Endodermal cell (in vitro differentiated cells): Measurements from ENCODE around the gene PDLIM4. TPM values are rescaled to one million over a fixed set of nuclear protein-coding genes. Genes with fewer than 3 reads are reported as not detected.

Source experiments
- DNase-seq: peaks from one replicate; pipeline ENCODE4 v3.0.0-alpha.2; 2017
- H3K27ac ChIP-seq: 2 replicates; pipeline ENCODE4 v1.5.1; 2013; ENCODE audit warnings: mild to moderate bottlenecking, low read depth, low read length, moderate library complexity
- H3K27me3 ChIP-seq: 2 replicates; pipeline ENCODE4 v1.6.1; 2013; ENCODE audit warnings: mild to moderate bottlenecking, low read length, moderate library complexity; ENCODE audit not compliant: insufficient read depth, control insufficient read depth, poor library complexity, severe bottlenecking
- H3K36me3 ChIP-seq: 2 replicates; pipeline ENCODE4 v1.7.0; 2013; ENCODE audit warnings: mild to moderate bottlenecking, low read length, moderate library complexity; ENCODE audit not compliant: control insufficient read depth, insufficient read depth
- H3K4me1 ChIP-seq: one replicate; pipeline ENCODE4 v1.7.0; 2013; ENCODE audit warnings: low read length; ENCODE audit not compliant: control insufficient read depth, insufficient read depth
- H3K4me3 ChIP-seq: 2 replicates; pipeline ENCODE4 v1.5.1; 2013; ENCODE audit warnings: mild to moderate bottlenecking, low read length, moderate library complexity
- H3K9ac ChIP-seq: 2 replicates; pipeline ENCODE4 v1.6.1; 2013; ENCODE audit warnings: mild to moderate bottlenecking, low read length, moderate library complexity; ENCODE audit not compliant: poor library complexity, severe bottlenecking; ENCODE audit errors: extremely low read depth
- H3K9me3 ChIP-seq: 2 replicates; pipeline ENCODE4 v1.6.1; 2013; ENCODE audit warnings: mild to moderate bottlenecking, low read length, moderate library complexity; ENCODE audit not compliant: control insufficient read depth
- H3K27ac Mint-ChIP-seq: 2 replicates; pipeline ENCODE4 v1.8.0; 2020; ENCODE audit warnings: mixed read lengths
- H3K27me3 Mint-ChIP-seq: 2 replicates; pipeline ENCODE4 v1.8.0; 2021; ENCODE audit warnings: mild to moderate bottlenecking, mixed read lengths; ENCODE audit not compliant: insufficient read depth
- H3K36me3 Mint-ChIP-seq: 2 replicates; pipeline ENCODE4 v1.8.0; 2020; ENCODE audit warnings: low read depth, mixed read lengths
- H3K4me1 Mint-ChIP-seq: 2 replicates; pipeline ENCODE4 v1.8.0; 2020; ENCODE audit warnings: mixed read lengths
- H3K4me3 Mint-ChIP-seq: 2 replicates; pipeline ENCODE4 v1.8.0; 2020; ENCODE audit warnings: mild to moderate bottlenecking, moderate library complexity, mixed read lengths
- H3K9me3 Mint-ChIP-seq: 2 replicates; pipeline ENCODE4 v1.8.0; 2020; ENCODE audit warnings: mild to moderate bottlenecking, mixed read lengths
- WGBS, 2 experiments: methylation state at CpG; one replicate each; pipeline versions ENCODE4 v1.1.5 to v1.1.7; 2013; ENCODE audit warnings: missing lambda C conversion rate in 2 of 2, mixed read lengths in 1 of 2; ENCODE audit not compliant: insufficient coverage in 1 of 2, insufficient read length in 1 of 2; 5-methylcytosine and 5-hydroxymethylcytosine counted together
- total RNA-seq, 2 donors: library from RNA; stranded (reverse); fragmentation: NEBNext Ultra II Directional in 1 of 2; extraction: Animal tissue kit (Norgen Biotek cat#: 25700) in 1 of 2; gene quantifications; 2 replicates in 1 of 2; 3 replicates in 1 of 2; pipeline ENCODE4 v1.2.1, GENCODE V29; 2021
- TF ChIP-seq, protein P1 (sequence below): fragments of 200-600 bp; sonication (generic); conservative IDR thresholded peaks from 2 replicates; pipeline ENCODE4 v1.5.0; 2021; ENCODE audit warnings: antibody characterized with exemption, mild to moderate bottlenecking

PDLIM4 gene
- total RNA-seq, 2 donors from 2014 or later: 9.0 to 11.2 TPM

DNA sequence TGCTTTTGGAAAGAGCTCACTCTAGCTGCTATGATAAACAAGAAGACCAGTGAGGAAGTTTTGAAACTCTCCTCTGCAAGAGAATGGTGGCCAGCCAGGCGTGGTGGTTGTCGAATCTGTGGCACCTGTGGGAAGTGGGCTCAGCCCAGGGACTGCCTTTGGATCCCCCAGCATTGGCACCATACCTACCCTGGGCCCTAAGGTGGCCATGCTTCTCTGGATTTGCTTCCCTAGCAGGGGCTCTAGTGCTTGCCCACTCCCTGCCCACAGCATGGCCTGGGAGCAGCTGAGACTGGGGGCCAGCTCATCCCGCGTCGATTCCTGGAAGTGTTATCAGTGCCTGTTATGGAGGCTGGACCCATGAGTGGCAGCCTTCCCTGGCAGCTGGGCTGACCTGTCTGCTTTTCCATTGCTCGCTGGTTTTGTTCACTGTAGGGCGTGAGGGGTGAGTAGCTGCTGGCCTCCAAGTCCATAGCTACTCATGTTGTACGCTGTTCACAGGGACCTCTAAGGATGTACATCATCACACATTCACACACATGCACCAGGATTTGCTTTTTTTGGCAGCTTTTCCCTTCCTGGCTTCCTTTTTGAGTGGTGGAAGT, 39.0 kb downstream of the PDLIM4 start:
- peaks cover 10% of the 10 kb centered on the region for H3K4me1 Mint-ChIP-seq
- H3K27me3 ChIP-seq: peaks cover 31% of the 10 kb centered on the region
- TF ChIP-seq, protein P1, sequence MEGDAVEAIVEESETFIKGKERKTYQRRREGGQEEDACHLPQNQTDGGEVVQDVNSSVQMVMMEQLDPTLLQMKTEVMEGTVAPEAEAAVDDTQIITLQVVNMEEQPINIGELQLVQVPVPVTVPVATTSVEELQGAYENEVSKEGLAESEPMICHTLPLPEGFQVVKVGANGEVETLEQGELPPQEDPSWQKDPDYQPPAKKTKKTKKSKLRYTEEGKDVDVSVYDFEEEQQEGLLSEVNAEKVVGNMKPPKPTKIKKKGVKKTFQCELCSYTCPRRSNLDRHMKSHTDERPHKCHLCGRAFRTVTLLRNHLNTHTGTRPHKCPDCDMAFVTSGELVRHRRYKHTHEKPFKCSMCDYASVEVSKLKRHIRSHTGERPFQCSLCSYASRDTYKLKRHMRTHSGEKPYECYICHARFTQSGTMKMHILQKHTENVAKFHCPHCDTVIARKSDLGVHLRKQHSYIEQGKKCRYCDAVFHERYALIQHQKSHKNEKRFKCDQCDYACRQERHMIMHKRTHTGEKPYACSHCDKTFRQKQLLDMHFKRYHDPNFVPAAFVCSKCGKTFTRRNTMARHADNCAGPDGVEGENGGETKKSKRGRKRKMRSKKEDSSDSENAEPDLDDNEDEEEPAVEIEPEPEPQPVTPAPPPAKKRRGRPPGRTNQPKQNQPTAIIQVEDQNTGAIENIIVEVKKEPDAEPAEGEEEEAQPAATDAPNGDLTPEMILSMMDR: no peak
- no peak overlapping the region for H3K9ac ChIP-seq
- H3K27ac Mint-ChIP-seq: no peak overlapping the region
- DNase-seq: no peak
- H3K9me3 ChIP-seq: no peaks in the 10 kb centered on the region
- H3K4me3 Mint-ChIP-seq: no peak overlapping the region
- WGBS, 2 experiments: 90 to 98% methylated on average over 7 to 8 of the region's 8 CpGs
- H3K27ac ChIP-seq: no peak overlapping the region
- H3K36me3 ChIP-seq: no peaks in the 10 kb centered on the region
- no peak overlapping the region for H3K4me3 ChIP-seq
- no peaks in the 10 kb centered on the region for H3K9me3 Mint-ChIP-seq
- no peaks in the 10 kb centered on the region for H3K36me3 Mint-ChIP-seq
- H3K27me3 Mint-ChIP-seq: peaks cover 37% of the 10 kb centered on the region
- peaks cover 3% of the 10 kb centered on the region for H3K4me1 ChIP-seq

DNA sequence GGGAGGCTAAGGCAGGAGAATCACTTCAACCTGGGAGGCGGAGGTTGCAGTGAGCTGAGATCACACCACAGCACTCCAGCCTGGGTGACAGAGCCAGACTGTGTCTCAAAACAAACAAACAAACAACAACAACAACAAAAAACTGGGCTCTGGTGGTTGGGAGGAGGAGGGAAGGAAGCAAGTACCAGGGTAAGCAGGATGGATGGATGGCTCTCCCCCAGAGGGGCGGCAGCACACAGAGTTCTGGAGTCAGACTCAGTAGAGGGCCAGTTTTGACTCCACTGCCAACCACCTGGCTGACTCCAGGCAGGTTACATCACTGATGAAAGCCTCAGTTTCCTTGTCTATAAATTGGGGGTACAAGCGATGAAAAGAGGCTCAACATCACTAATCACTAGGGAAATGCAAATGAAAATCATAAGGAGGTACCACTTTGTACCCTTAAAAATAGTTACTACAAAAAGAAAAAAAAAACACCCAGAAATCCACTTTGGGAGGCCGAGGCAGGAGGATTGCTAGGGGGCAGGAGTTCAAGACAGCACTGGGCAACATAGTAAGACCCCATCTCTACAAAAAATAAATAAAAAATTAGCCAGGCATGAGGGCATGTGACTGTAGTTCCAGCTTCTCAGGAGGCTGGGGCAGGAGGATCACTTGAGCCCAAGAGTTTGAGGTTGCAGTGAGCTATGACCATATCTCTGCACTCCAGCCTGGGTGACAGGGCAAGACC, 39.9 kb downstream of the PDLIM4 start:
- H3K9me3 Mint-ChIP-seq: no peaks in the 10 kb centered on the region

DNA sequence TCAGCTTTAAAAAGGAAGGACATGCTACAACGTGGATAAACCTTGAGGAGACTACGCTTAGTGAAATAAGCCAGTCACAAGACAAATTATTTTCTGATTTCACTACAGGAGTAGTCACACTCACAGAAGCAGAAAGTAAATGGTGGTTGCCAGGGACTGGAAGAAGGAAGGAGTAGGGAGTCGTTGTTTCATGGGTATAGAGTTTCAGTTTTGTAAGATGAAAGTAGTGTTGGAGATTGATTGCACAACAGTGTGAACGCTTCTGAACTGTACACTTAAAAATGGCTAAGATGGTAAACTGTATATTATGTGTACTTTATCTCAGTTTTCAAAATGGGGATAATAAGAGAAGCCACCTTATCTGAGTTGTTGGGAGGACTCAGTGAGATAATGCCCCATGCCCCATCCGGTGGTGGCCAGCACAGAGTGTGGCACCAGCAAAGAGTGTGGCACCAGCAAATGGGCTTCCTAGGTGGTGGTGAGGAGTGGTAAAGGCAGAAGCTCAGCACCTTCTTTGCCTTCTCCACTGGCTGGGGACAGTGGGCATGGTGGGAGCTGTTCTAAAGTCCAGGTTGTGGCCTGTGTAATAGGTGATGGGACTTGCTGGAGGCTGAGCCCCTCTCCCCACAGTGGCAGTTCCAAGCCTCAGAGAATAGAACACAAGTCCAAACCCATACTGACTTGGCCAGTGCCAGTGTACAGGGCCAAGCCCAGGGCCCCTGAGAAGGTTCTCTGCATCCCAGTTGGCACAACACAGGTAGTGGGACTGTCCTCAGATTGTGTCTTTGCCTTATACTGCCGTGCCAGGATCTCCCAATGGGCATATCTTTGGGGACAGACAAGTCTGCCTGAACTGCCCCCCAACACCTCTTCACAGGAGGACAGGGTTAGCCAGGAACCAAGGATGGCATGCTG, 41.1 kb downstream of the PDLIM4 start:
- H3K27me3 ChIP-seq: peaks cover 31% of the 10 kb centered on the region
- TF ChIP-seq, protein P1: no peak
- no peak overlapping the region for H3K4me3 ChIP-seq
- peaks cover 12% of the 10 kb centered on the region for H3K4me1 Mint-ChIP-seq
- no peak for DNase-seq
- H3K9ac ChIP-seq: no peak overlapping the region
- no peaks in the 10 kb centered on the region for H3K36me3 ChIP-seq
- 95 to 96% methylated on average over 6 of the region's 6 CpGs for WGBS, 2 experiments
- peaks cover 37% of the 10 kb centered on the region for H3K27me3 Mint-ChIP-seq
- H3K36me3 Mint-ChIP-seq: no peaks in the 10 kb centered on the region
- no peak overlapping the region for H3K27ac ChIP-seq
- no peaks in the 10 kb centered on the region for H3K9me3 Mint-ChIP-seq
- peaks cover 3% of the 10 kb centered on the region for H3K4me1 ChIP-seq
- H3K4me3 Mint-ChIP-seq: no peak overlapping the region
- no peak overlapping the region for H3K27ac Mint-ChIP-seq
- no peaks in the 10 kb centered on the region for H3K9me3 ChIP-seq

More for the DNA sequence above, 39.9 kb downstream of the PDLIM4 start:
- Mint-ChIP-seq H3K4me1 (peaks cover 18% of the 10 kb centered on the region), H3K27ac (no peak overlapping the region), H3K27me3 (peaks cover 37% of the 10 kb centered on the region), H3K4me3 (no peak overlapping the region), H3K36me3 (no peaks in the 10 kb centered on the region)
- Histone ChIP-seq H3K9me3 (no peaks in the 10 kb centered on the region), H3K27ac (no peak overlapping the region), H3K27me3 (peaks cover 31% of the 10 kb centered on the region), H3K4me3 (no peak overlapping the region), H3K4me1 (peaks cover 3% of the 10 kb centered on the region), H3K9ac (no peak overlapping the region), H3K36me3 (no peaks in the 10 kb centered on the region)
- no peak for DNase-seq
- TF ChIP-seq, protein P1: no peak
- WGBS, 2 experiments: 86 to 90% methylated on average over 2 to 4 of the region's 4 CpGs
